HepG2 (cell line): ENCODE measurements around the gene RP2. TPM values are rescaled to one million over a fixed set of nuclear protein-coding genes. Genes with fewer than 3 reads are reported as not detected.

ENCODE experiments used
- ZFP41 ChIP-seq: sonication (generic); formaldehyde crosslinking; IDR thresholded peaks from 2 replicates; pipeline ENCODE4 v1.4.0; 2020; ENCODE audit warnings: mild to moderate bottlenecking, missing genetic modification reagents, borderline replicate concordance
- polyA plus RNA-seq, 8 experiments: library from polyadenylated mRNA; depleted of rRNA in 3 of 8; stranded (reverse) in 7 of 8; unstranded in 1 of 8; fragments of >200 nt; fragmentation: Illumina TruSeq in 4 of 8; extraction: Trizol in 4 of 8; gene quantifications; 2 replicates each; pipeline versions ENCODE4 v1.2.1 to v1.2.3, GENCODE V29; 2011 to 2016; ENCODE audit warnings: low read depth in 4 of 8, missing spikeins in 1 of 8, mixed read lengths in 1 of 8; ENCODE audit not compliant: insufficient read depth in 1 of 8
- total RNA-seq, 5 experiments: library from RNA; depleted of rRNA; stranded (reverse); fragments of >200 nt; fragmentation: Illumina TruSeq; extraction: Trizol; gene quantifications; 2 replicates each; pipeline ENCODE4 v1.2.3, GENCODE V29; 2016; ENCODE audit warnings: low read depth in 1 of 5
- TF ChIP-seq, protein P1 (sequence below): sonication (generic); formaldehyde crosslinking; IDR thresholded peaks from 2 replicates; pipeline ENCODE4 v1.4.0; 2020; ENCODE audit warnings: missing genetic modification reagents
- TF ChIP-seq, protein P2 (sequence below): sonication (generic); formaldehyde crosslinking; IDR thresholded peaks from 2 replicates; pipeline ENCODE4 v1.5.1; 2020; ENCODE audit warnings: mild to moderate bottlenecking, missing genetic modification reagents, borderline replicate concordance

RP2 gene
- total and polyA plus RNA-seq, 2 of the 13 experiments (the other 11 are each of a cell fraction or from before 2014, with no cell fraction given), result 5.0 to 9.9 TPM

DNA sequence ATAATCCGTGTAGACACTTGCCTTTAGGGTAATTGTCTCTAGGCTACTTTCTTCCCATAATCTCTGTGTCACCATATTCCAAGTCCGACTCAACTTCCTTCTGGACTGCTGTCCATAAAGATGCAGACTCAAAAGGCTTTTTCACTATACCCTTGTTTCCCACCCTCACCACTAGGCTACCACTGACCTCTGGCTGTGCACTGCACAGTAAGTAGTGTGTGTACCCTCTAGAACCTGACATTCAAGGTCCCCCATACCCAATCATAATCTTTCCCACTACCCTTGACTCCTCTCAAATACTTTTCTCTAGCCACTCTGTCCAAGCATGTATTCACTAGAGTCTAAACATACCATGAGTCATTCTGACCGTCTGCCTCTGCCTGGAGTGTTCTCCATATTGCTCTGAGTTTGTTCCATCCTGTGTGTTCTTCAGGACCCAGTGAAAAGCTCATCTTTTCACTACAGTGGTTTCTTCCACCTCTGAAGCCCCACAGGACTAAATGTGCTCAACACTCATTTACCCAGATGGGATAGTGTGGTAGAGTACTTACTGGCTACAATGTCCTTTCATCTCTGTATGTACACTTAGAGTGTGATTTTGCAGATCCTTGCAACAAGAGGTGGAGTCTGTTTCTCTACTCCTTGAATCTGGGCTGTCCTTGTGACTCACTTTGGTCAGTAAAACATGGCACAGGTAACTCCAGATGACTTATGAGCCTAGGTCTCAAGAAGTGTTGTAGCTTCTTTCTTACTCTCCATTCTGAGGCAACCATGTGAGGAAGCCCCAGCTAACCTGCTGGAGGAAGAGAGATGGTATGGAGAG, 92.8 kb downstream of the RP2 start (continued):
- no peak for TF ChIP-seq ZFP41 (CRISPR knock-in tag)
- TF ChIP-seq, protein P1, sequence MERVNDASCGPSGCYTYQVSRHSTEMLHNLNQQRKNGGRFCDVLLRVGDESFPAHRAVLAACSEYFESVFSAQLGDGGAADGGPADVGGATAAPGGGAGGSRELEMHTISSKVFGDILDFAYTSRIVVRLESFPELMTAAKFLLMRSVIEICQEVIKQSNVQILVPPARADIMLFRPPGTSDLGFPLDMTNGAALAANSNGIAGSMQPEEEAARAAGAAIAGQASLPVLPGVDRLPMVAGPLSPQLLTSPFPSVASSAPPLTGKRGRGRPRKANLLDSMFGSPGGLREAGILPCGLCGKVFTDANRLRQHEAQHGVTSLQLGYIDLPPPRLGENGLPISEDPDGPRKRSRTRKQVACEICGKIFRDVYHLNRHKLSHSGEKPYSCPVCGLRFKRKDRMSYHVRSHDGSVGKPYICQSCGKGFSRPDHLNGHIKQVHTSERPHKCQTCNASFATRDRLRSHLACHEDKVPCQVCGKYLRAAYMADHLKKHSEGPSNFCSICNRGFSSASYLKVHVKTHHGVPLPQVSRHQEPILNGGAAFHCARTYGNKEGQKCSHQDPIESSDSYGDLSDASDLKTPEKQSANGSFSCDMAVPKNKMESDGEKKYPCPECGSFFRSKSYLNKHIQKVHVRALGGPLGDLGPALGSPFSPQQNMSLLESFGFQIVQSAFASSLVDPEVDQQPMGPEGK, result no peak
- TF ChIP-seq, protein P2, sequence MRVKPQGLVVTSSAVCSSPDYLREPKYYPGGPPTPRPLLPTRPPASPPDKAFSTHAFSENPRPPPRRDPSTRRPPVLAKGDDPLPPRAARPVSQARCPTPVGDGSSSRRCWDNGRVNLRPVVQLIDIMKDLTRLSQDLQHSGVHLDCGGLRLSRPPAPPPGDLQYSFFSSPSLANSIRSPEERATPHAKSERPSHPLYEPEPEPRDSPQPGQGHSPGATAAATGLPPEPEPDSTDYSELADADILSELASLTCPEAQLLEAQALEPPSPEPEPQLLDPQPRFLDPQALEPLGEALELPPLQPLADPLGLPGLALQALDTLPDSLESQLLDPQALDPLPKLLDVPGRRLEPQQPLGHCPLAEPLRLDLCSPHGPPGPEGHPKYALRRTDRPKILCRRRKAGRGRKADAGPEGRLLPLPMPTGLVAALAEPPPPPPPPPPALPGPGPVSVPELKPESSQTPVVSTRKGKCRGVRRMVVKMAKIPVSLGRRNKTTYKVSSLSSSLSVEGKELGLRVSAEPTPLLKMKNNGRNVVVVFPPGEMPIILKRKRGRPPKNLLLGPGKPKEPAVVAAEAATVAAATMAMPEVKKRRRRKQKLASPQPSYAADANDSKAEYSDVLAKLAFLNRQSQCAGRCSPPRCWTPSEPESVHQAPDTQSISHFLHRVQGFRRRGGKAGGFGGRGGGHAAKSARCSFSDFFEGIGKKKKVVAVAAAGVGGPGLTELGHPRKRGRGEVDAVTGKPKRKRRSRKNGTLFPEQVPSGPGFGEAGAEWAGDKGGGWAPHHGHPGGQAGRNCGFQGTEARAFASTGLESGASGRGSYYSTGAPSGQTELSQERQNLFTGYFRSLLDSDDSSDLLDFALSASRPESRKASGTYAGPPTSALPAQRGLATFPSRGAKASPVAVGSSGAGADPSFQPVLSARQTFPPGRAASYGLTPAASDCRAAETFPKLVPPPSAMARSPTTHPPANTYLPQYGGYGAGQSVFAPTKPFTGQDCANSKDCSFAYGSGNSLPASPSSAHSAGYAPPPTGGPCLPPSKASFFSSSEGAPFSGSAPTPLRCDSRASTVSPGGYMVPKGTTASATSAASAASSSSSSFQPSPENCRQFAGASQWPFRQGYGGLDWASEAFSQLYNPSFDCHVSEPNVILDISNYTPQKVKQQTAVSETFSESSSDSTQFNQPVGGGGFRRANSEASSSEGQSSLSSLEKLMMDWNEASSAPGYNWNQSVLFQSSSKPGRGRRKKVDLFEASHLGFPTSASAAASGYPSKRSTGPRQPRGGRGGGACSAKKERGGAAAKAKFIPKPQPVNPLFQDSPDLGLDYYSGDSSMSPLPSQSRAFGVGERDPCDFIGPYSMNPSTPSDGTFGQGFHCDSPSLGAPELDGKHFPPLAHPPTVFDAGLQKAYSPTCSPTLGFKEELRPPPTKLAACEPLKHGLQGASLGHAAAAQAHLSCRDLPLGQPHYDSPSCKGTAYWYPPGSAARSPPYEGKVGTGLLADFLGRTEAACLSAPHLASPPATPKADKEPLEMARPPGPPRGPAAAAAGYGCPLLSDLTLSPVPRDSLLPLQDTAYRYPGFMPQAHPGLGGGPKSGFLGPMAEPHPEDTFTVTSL (CRISPR knock-in tag), result no peak

Other genes with a start within 250 kb of the RP2 start
- 5.4 and 7.2 TPM in 2 replicates for gene SLC9A7, start 77.9 kb upstream of the RP2 start, total RNA-seq (2016; rRNA removed; fragmentation: Illumina TruSeq; extraction: Trizol)
- 5.5 and 5.8 TPM in 2 replicates for gene SLC9A7, start 77.9 kb upstream of the RP2 start, polyA plus RNA-seq (2011; rRNA removed)
- gene JADE3, start 75.4 kb downstream of the RP2 start, total RNA-seq (2016; rRNA removed; fragmentation: Illumina TruSeq; extraction: Trizol), result 7.7 and 16.9 TPM in 2 replicates
- 7.8 and 8.2 TPM in 2 replicates for gene JADE3, start 75.4 kb downstream of the RP2 start, polyA plus RNA-seq (2011; rRNA removed)
- gene RGN, start 241.4 kb downstream of the RP2 start, total RNA-seq (2016; rRNA removed; fragmentation: Illumina TruSeq; extraction: Trizol), result 74.4 and 76.6 TPM in 2 replicates
- 19.6 and 22.5 TPM in 2 replicates for gene RGN, start 241.4 kb downstream of the RP2 start, polyA plus RNA-seq (2011; rRNA removed)